Spleen (tissue), 11 donors: ENCODE results near the gene ENO3. TPM values are rescaled to one million over a fixed set of nuclear protein-coding genes. Genes with fewer than 3 reads are reported as not detected.

Experiments
- DNase-seq: peaks from one replicate; pipeline ENCODE4 v3.0.0-alpha.2; 2020
- H3K27ac ChIP-seq, 8 donors: fragments of 200-600 bp; sonication (generic) in 7 of 8; 1 replicate in 4 of 8; 2 replicates in 4 of 8; pipeline versions ENCODE4 v1.5.0 to v1.8.0; 2016 to 2021; ENCODE audit warnings: inconsistent platforms in 4 of 8, mild to moderate bottlenecking in 4 of 8, moderate library complexity in 1 of 8
- H3K27me3 ChIP-seq, 7 donors: fragments of 200-600 bp; sonication (generic) in 6 of 7; replicated peaks in 1 of 7; 1 replicate in 4 of 7; 2 replicates in 3 of 7; pipeline versions ENCODE4 v1.5.0 to v1.8.0; 2016 to 2021; ENCODE audit warnings: inconsistent platforms in 3 of 7, mild to moderate bottlenecking in 1 of 7
- H3K36me3 ChIP-seq, 6 donors: fragments of 200-600 bp; sonication (generic) in 5 of 6; 1 replicate in 4 of 6; 2 replicates in 2 of 6; pipeline versions ENCODE4 v1.5.0 to v1.8.0; 2016 to 2021; ENCODE audit warnings: inconsistent platforms in 2 of 6
- H3K4me1 ChIP-seq, 6 donors: fragments of 200-600 bp; sonication (generic) in 5 of 6; 1 replicate in 3 of 6; 2 replicates in 3 of 6; pipeline versions ENCODE4 v1.5.0 to v1.8.0; 2016 to 2021; ENCODE audit warnings: inconsistent platforms in 3 of 6
- H3K4me3 ChIP-seq, 8 donors: fragments of 200-600 bp; sonication (generic) in 7 of 8; 1 replicate in 4 of 8; 2 replicates in 4 of 8; pipeline versions ENCODE4 v1.5.0 to v1.8.0; 2016 to 2021; ENCODE audit warnings: inconsistent platforms in 4 of 8, mild to moderate bottlenecking in 4 of 8, moderate library complexity in 2 of 8
- H3K9me3 ChIP-seq, 8 donors: fragments of 200-600 bp; sonication (generic) in 7 of 8; 1 replicate in 4 of 8; 2 replicates in 4 of 8; pipeline versions ENCODE4 v1.5.0 to v1.8.0; 2016 to 2021; ENCODE audit warnings: inconsistent platforms in 4 of 8
- POLR2A ChIP-seq, 3 donors: fragments of 450-650 bp; IDR thresholded peaks; one replicate each; pipeline ENCODE4 v1.5.1; 2017; ENCODE audit warnings: antibody characterized with exemption in 3 of 3, mild to moderate bottlenecking in 1 of 3
- POLR2AphosphoS5 ChIP-seq, 3 donors: sonication (generic); formaldehyde crosslinking; IDR thresholded peaks; one replicate each; pipeline ENCODE4 v1.5.1; 2017; ENCODE audit warnings: antibody characterized with exemption in 3 of 3
- WGBS, 5 donors: extraction: QIAGEN DNeasy Blood & Tissue Kit in 3 of 5; methylation state at CpG; one replicate each; pipeline versions ENCODE4 v1.1.5 to v1.1.7; 2013 to 2018; 5-methylcytosine and 5-hydroxymethylcytosine counted together
- intact Hi-C: fragments of 100-400 bp; cut with DNase I; formaldehyde crosslinking; loops from one replicate; pipeline ENCODE4 v1.15.0; 2023; ENCODE audit warnings: low total_unique reads
- polyA plus RNA-seq, 3 donors: library from polyadenylated mRNA; stranded (reverse); fragments of 200-250 nt; gene quantifications; one replicate each; pipeline ENCODE4 v1.2.1, GENCODE V29; 2013
- total RNA-seq, 7 donors: library from RNA; depleted of rRNA in 3 of 7; stranded (reverse); fragments of >200 nt in 3 of 7; fragmentation: NEBNext Ultra II Directional in 4 of 7; extraction: Animal tissue kit (Norgen Biotek cat#: 25700) in 4 of 7; gene quantifications; one replicate each; pipeline versions ENCODE4 v1.1.0 to v1.2.1, GENCODE V29; 2016 to 2021
- TF ChIP-seq, protein P1 (sequence below), 11 experiments: fragments of 200-600 bp in 7 of 11; fragments of 450-650 bp in 4 of 11; sonication (generic) in 4 of 11; IDR thresholded peaks in 8 of 11; conservative IDR thresholded peaks in 3 of 11; 1 replicate in 7 of 11; 2 replicates in 4 of 11; pipeline versions ENCODE4 v1.4.0 to v1.8.0; 2016 to 2021; ENCODE audit warnings: antibody characterized with exemption in 11 of 11, inconsistent platforms in 4 of 11, mild to moderate bottlenecking in 1 of 11
- donor health status: healthy with polysubstance abuse.
- donor health status: DM: no; HTN: no; CAD: no; lungs with moderate emphysema.
- donor health status: DM: no; HTN: no; CAD: no.
- donor health status: Bipolar disorder and iron deficiency.
- donor health status: healthy.
- donor health status: DM: no; HTN: no; CAD: no.
- donor health status: DM: yes; HTN: yes; CAD: no.

Gene ENO3
- total and polyA plus RNA-seq, 10 donors, result 3.1 to 23.4 (median 10.2) TPM

DNA sequence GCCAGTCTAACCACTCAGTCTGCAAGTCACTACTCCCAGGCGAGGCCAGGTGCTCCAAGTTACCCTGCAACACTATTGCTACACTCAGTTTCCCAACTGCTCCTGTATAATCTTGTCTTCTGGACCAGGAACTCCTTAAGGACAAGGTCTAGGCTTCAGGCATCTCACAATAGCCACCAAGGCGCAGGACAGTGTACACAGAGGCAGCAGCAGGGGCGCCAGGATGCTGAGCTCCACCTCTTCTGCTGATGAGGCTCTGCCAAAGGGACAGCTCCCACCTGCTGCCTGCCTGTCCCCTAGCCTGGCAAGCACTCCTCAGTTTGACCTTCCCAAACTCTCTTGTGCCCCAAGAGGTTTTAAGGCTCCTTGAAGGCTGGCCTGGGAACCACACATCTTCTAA lies 14.5 kb upstream of the ENO3 start:
- no peak overlapping the region for H3K4me3 ChIP-seq
- H3K27me3 ChIP-seq, result no peaks in the 10 kb centered on the region
- H3K36me3 ChIP-seq, result peaks cover 0 to 34% (median 19%) of the 10 kb centered on the region in 6 donors
- no peaks in the 10 kb centered on the region for H3K9me3 ChIP-seq
- H3K27ac ChIP-seq, result peak overlapping the region in 1 of 8 donors; percentile 21
- WGBS, 5 donors, result 82 to 96% (median 86%) methylated on average over 3 of the region's 3 CpGs
- intact Hi-C loops, result loop anchor here (10.0 kb wide), 1 partner anchor 58 kb away; the partner anchor contains the start of genes INCA1 and KIF1C
- no peak for TF ChIP-seq POLR2AphosphoS5 (IDR thresholded peaks at IDR 0.05)
- TF ChIP-seq, protein P1, sequence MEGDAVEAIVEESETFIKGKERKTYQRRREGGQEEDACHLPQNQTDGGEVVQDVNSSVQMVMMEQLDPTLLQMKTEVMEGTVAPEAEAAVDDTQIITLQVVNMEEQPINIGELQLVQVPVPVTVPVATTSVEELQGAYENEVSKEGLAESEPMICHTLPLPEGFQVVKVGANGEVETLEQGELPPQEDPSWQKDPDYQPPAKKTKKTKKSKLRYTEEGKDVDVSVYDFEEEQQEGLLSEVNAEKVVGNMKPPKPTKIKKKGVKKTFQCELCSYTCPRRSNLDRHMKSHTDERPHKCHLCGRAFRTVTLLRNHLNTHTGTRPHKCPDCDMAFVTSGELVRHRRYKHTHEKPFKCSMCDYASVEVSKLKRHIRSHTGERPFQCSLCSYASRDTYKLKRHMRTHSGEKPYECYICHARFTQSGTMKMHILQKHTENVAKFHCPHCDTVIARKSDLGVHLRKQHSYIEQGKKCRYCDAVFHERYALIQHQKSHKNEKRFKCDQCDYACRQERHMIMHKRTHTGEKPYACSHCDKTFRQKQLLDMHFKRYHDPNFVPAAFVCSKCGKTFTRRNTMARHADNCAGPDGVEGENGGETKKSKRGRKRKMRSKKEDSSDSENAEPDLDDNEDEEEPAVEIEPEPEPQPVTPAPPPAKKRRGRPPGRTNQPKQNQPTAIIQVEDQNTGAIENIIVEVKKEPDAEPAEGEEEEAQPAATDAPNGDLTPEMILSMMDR (IDR thresholded peaks at IDR 0.05 in 8 of 11, conservative IDR thresholded peaks at IDR 0.05 in 3 of 11), result no peak
- no peak for TF ChIP-seq POLR2A (IDR thresholded peaks at IDR 0.05)
- peaks cover 21 to 78% (median 46%) of the 10 kb centered on the region in 6 donors for H3K4me1 ChIP-seq
- no peak for DNase-seq

GRCh38 chr17:4937553-4937952 lies 13.4 kb upstream of the ENO3 start:
- H3K4me3 ChIP-seq, result no peak overlapping the region
- peaks cover 0 to 45% (median 22%) of the 10 kb centered on the region in 6 donors for H3K36me3 ChIP-seq
- peaks cover 32 to 80% (median 53%) of the 10 kb centered on the region in 6 donors for H3K4me1 ChIP-seq
- H3K9me3 ChIP-seq, result no peaks in the 10 kb centered on the region
- peak overlapping the region in 1 of 8 donors; percentile 95 for H3K27ac ChIP-seq
- 91 to 97% (median 94%) methylated on average over 11 to 16 of the region's 16 CpGs for WGBS, 5 donors
- H3K27me3 ChIP-seq, result no peaks in the 10 kb centered on the region
- intact Hi-C loops, result loop anchor here (10.0 kb wide), 1 partner anchor 57 kb away; the partner anchor contains the start of genes INCA1 and KIF1C
- peak; percentile 76 for DNase-seq
- TF ChIP-seq, protein P1 (IDR thresholded peaks at IDR 0.05 in 8 of 11, conservative IDR thresholded peaks at IDR 0.05 in 3 of 11), result no peak
- TF ChIP-seq POLR2AphosphoS5 (IDR thresholded peaks at IDR 0.05), result no peak
- TF ChIP-seq POLR2A (IDR thresholded peaks at IDR 0.05), result no peak

DNA sequence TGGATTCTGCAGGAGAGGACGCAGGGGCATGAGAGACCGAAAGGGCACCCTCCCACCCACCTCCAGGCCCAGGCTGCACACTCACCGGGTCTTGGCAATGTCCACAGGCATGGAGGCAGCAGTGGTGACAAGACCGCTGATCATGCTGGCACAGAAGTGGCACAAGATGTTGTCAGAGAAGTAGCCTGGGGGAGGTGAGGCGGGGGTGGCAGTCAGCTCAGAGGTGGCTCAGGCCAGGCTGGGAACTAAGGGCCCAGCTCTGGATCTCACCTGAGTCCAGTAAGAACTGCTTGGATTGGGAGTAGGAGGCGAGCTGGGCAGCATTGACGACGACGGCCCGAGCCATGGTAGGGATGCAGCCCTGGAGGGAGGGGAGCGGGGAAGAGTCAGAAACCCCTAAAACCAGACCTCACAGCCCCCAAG lies 12.8 kb upstream of the ENO3 start:
- Histone ChIP-seq H3K27me3 (no peaks in the 10 kb centered on the region), H3K4me3 (no peak overlapping the region), H3K36me3 (peaks cover 0 to 51% (median 27%) of the 10 kb centered on the region in 6 donors), H3K9me3 (no peaks in the 10 kb centered on the region), H3K27ac (peak overlapping the region in 3 of 8 donors; percentile 95 to 98 (median 95)), H3K4me1 (peaks cover 35 to 80% (median 58%) of the 10 kb centered on the region in 6 donors)
- TF ChIP-seq POLR2A (IDR thresholded peaks at IDR 0.05) (no peak), POLR2AphosphoS5 (IDR thresholded peaks at IDR 0.05) (no peak)
- TF ChIP-seq, protein P1 (IDR thresholded peaks at IDR 0.05 in 8 of 11, conservative IDR thresholded peaks at IDR 0.05 in 3 of 11), result no peak
- DNase-seq, result peak; percentile 82
- WGBS, 5 donors, result 89 to 97% (median 96%) methylated on average over 11 of the region's 11 CpGs
- intact Hi-C loops, result loop anchor here (10.0 kb wide), 1 partner anchor 57 kb away; the partner anchor contains the start of genes INCA1 and KIF1C

DNA sequence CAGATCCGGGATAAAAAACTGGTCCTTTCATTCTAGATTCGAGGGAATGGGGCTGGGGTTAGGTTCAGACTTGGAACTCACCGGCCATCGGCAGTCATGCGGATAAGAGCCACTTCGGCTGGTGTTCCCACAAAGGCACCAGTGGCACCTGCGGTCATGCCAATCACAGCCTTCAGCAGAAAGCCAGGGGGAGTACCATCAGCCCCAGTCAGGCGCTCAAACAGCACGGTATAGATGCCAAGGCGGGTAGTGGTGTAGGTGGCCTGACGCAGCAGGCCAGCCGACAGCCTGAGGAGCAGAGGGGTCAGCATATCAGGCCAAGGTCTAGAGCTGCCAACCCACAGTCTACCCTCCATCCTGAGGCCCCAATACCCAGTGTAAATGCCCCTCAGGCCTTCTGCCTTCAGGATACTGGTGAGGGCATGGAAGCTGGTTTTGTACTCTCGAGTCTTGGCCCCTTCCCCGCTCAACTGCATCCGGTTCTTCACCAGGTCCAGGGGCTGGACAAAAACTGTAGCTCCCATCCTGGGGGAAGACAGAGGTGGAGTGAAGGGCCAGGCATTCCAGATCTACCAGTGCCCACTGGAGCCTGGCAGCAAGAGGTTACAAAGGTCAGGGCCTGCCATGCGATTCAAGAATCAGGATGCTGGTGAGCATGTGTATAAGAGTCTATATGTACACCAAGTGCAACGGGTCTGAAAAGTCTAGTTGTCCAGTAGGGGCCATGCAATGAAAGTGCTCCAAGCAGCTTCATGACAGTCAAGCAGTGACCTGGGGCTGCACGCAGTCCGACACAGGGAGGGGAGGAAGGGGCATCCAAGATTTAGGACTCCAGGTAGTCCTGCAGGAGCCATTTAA lies 12.0 kb upstream of the ENO3 start:
- DNase-seq, result peak; percentile 82
- TF ChIP-seq POLR2AphosphoS5 (IDR thresholded peaks at IDR 0.05), result no peak
- TF ChIP-seq POLR2A (IDR thresholded peaks at IDR 0.05), result no peak
- TF ChIP-seq, protein P1 (IDR thresholded peaks at IDR 0.05 in 8 of 11, conservative IDR thresholded peaks at IDR 0.05 in 3 of 11), result no peak
- WGBS, 5 donors, result 39 to 65% (median 63%) methylated on average over 9 to 19 of the region's 19 CpGs
- intact Hi-C loops, result loop anchor here (10.0 kb wide), 1 partner anchor 56 kb away; the partner anchor contains the start of genes INCA1 and KIF1C
- Histone ChIP-seq H3K36me3 (peaks cover 0 to 59% (median 34%) of the 10 kb centered on the region in 6 donors), H3K4me1 (peaks cover 43 to 80% (median 63%) of the 10 kb centered on the region in 6 donors), H3K27ac (peak overlapping the region; percentile 93 to 99 (median 97)), H3K27me3 (no peaks in the 10 kb centered on the region), H3K4me3 (peak overlapping the region; percentile 57 to 95 (median 78)), H3K9me3 (no peaks in the 10 kb centered on the region)
